ENCODE results near the gene PNN.

PNN gene

GRCh38 chr14:39230416-39231035, 55.5 kb downstream of the PNN start:
- peak; percentile 30 for DNase-seq

- DNase-seq = peak; percentile 32
Measured at GRCh38 chr14:39231751-39232553, 56.9 kb downstream of the PNN start.

All from stimulated activated CD4-positive, alpha-beta T cell treated with anti-CD3 and anti-CD28 coated beads, Interleukin-15, amount 100 ng/mL, for 24 hours (primary cell).